ENCODE results near the gene SLC31A1.

DNA sequence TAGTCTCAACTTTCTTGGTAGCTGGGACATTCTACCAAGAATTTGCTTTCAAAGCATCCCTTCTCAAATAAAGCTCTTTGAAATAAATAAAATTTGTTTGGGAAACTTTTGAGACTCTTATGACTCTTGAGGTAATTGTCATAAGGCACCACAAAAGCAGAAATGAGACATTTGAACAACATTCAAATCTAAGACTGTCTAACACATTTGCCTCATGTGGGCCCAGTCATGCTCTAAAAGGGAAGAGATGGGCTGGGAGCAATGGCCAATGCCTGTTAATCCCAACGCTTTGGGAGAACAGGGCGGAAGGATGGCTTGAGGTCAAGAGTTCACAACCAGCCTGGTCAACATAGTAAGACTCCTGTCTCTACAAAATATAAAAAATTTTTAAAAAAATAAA lies 44.1 kb upstream of the SLC31A1 start:
- no peak for TF ChIP-seq CTCF (IDR thresholded peaks at IDR 0.05)
- TF ChIP-seq POLR2A (IDR thresholded peaks at IDR 0.05), result no peak
